Glomerular visceral epithelial cell (primary cell): ENCODE results near the gene GRHL3.
A peak's percentile ranks its signal among the peaks of the same experiment; 100 is the strongest.

Experiments used
- DNase-seq: peaks from one replicate; pipeline ENCODE4 v3.0.0-alpha.2; 2016; ENCODE audit errors: extremely low spot score

The GRHL3 gene

GRCh38 chr1:24317956-24318614 lies 1.1 kb upstream of the GRHL3 start:
- peak; percentile 11 for DNase-seq

- no peak for DNase-seq
Measured at GRCh38 chr1:24318615-24319311, 394 bp upstream of the GRHL3 start.

- DNase-seq = no peak
Measured at GRCh38 chr1:24319962-24320361, 805 bp downstream of the GRHL3 start.

GRCh38 chr1:24321126-24321525 lies 2.0 kb downstream of the GRHL3 start:
- no peak for DNase-seq

GRCh38 chr1:24321697-24322469 lies 2.7 kb downstream of the GRHL3 start:
- DNase-seq = peak; percentile 89

- DNase-seq = no peak
Measured at GRCh38 chr1:24322470-24323177, 3.5 kb downstream of the GRHL3 start.

GRCh38 chr1:24323281-24323680 lies 4.1 kb downstream of the GRHL3 start:
- DNase-seq = no peak

GRCh38 chr1:24324903-24325302 lies 5.7 kb downstream of the GRHL3 start:
- DNase-seq = no peak

- no peak for DNase-seq
Measured at GRCh38 chr1:24325587-24326449, 6.7 kb downstream of the GRHL3 start.

GRCh38 chr1:24327486-24327885 lies 8.3 kb downstream of the GRHL3 start:
- DNase-seq = no peak

GRCh38 chr1:24327891-24328290 lies 8.7 kb downstream of the GRHL3 start:
- DNase-seq = no peak

- DNase-seq = no peak
Measured at GRCh38 chr1:24329331-24329730, 10.2 kb downstream of the GRHL3 start.

- no peak for DNase-seq
Measured at GRCh38 chr1:24329797-24330543, 10.8 kb downstream of the GRHL3 start.

- DNase-seq = no peak
Measured at GRCh38 chr1:24331961-24332673, 13.0 kb downstream of the GRHL3 start.

GRCh38 chr1:24336075-24336474 lies 16.9 kb downstream of the GRHL3 start:
- no peak for DNase-seq

- DNase-seq = no peak
Measured at GRCh38 chr1:24337455-24337854, 18.3 kb downstream of the GRHL3 start.

- no peak for DNase-seq
Measured at GRCh38 chr1:24338447-24338846, 19.3 kb downstream of the GRHL3 start.

GRCh38 chr1:24339996-24340395 lies 20.8 kb downstream of the GRHL3 start:
- no peak for DNase-seq

- no peak for DNase-seq
Measured at GRCh38 chr1:24340770-24341169, 21.6 kb downstream of the GRHL3 start.

GRCh38 chr1:24341260-24341659 lies 22.1 kb downstream of the GRHL3 start:
- no peak for DNase-seq
